Vagina (tissue), 2 donors: ENCODE results near the gene ITIH6.
"Not testable (repeated sequence)": the region's sequence is repeated elsewhere in the genome, so short reads cannot be mapped to it uniquely, and the experiment has no call there.

ENCODE experiments used
- POLR2AphosphoS5 ChIP-seq, 2 donors: sonication (generic); formaldehyde crosslinking; IDR thresholded peaks; one replicate each; pipeline ENCODE4 v1.9.0; 2017; ENCODE audit warnings: antibody characterized with exemption in 2 of 2, mild to moderate bottlenecking in 2 of 2, low read depth in 1 of 2; ENCODE audit not compliant: insufficient read depth in 1 of 2
- TF ChIP-seq, protein P1 (sequence below), 3 experiments: fragments of 450-650 bp in 2 of 3; fragments of 200-600 bp in 1 of 3; sonication (generic) in 1 of 3; IDR thresholded peaks; one replicate each; pipeline ENCODE4 v1.5.1; 2017 to 2019; ENCODE audit warnings: antibody characterized with exemption in 3 of 3, mild to moderate bottlenecking in 2 of 3, moderate library complexity in 2 of 3

DNA sequence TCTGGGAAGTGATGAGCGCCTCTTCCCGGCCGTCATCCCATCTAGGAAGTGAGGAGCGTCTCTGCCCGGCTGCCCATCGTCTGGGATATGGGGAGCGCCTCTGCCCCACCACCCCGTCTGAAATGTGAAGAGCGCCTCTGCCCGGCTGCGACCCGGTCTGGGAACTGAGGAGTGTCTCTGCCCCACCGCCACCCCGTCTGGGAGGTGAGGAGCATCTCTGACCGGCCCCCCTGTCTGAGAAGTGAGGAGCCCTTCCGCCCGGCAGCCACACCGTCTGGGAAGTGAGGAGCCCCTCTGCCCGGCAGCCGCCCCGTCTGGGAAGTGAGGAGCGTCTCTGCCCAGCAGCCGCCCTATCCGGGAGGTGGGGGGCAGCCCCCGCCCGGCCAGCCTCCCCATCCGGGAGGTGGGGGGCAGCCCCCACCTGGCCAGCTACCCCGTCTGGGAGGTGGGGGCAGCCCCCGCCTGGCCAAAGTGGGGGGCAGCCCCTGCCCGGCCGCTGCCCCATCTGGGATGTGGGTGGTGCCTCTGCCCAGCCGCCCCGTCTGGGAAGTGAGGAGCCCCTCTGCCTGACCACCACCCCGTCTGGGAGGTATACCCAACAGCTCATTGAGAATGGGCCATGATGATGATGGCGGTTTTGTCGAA, 61.6 kb downstream of the ITIH6 start:
- TF ChIP-seq, protein P1, sequence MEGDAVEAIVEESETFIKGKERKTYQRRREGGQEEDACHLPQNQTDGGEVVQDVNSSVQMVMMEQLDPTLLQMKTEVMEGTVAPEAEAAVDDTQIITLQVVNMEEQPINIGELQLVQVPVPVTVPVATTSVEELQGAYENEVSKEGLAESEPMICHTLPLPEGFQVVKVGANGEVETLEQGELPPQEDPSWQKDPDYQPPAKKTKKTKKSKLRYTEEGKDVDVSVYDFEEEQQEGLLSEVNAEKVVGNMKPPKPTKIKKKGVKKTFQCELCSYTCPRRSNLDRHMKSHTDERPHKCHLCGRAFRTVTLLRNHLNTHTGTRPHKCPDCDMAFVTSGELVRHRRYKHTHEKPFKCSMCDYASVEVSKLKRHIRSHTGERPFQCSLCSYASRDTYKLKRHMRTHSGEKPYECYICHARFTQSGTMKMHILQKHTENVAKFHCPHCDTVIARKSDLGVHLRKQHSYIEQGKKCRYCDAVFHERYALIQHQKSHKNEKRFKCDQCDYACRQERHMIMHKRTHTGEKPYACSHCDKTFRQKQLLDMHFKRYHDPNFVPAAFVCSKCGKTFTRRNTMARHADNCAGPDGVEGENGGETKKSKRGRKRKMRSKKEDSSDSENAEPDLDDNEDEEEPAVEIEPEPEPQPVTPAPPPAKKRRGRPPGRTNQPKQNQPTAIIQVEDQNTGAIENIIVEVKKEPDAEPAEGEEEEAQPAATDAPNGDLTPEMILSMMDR (IDR thresholded peaks at IDR 0.05): not testable (repeated sequence)
- not testable (repeated sequence) for TF ChIP-seq POLR2AphosphoS5 (IDR thresholded peaks at IDR 0.05; ENCODE audit: insufficient read depth in 1 of 2, low read depth in 1 of 2)
